Measurements from ENCODE around the gene KPNB1. TPM values are rescaled to one million over a fixed set of nuclear protein-coding genes. Genes with fewer than 3 reads are reported as not detected.
A peak's percentile ranks its signal among the peaks of the same experiment; 100 is the strongest.

Gene KPNB1
- total and polyA plus RNA-seq, 2 of the 8 experiments (the other 6 are each of a cell fraction or from before 2014, with no cell fraction given), result 171 to 625 TPM

DNA sequence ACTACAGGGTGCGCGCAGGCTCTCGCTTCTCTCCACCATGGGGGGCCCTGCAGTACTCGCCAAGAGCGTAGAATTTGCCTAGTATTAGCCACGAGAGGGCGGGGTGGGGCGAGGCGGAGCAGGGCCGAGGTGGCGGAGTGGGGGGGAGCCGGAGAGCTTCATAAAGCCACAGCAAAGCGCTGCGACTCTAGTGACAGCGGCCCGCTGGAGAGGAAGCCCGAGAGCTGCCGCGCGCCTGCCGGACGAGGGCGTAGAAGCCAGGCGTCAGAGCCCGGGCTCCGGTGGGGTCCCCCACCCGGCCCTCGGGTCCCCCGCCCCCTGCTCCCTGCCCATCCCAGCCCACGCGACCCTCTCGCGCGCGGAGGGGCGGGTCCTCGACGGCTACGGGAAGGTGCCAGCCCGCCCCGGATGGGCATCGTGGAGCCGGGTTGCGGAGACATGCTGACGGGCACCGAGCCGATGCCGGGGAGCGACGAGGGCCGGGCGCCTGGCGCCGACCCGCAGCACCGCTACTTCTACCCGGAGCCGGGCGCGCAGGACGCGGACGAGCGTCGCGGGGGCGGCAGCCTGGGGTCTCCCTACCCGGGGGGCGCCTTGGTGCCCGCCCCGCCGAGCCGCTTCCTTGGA lies 83.4 kb downstream of the KPNB1 start, which contains the start of gene TBX21:
TBX21 (plus strand) TSS at position 190 of the 627 bp plus-strand sequence; CDS start at position 409, 219 bp downstream.
- Histone ChIP-seq H3K4me3 (ENCODE audit: extremely low read depth in 1 of 4, insufficient read depth in 2 of 4, low read depth in 3 of 4, low read length in 4 of 4) (peak within 1 kb of the TSS; percentile 28 to 57 (median 40)), H4K91ac (replicated peaks; ENCODE audit: insufficient read length, low read length) (no peak within 1 kb of the TSS), H3K79me1 (ENCODE audit: low read depth, low read length) (no peaks in the 10 kb centered on the region), H3K9me3 (ENCODE audit: insufficient read depth in 2 of 2, low read depth in 1 of 2, low read length in 1 of 2) (no peaks in the 10 kb centered on the region), H3K23ac (ENCODE audit: insufficient read length) (peak within 1 kb of the TSS; percentile 97), H3K27me3 (replicated peaks in 1 of 4; ENCODE audit: control insufficient read depth in 3 of 4, extremely low read depth in 1 of 4, insufficient read depth in 3 of 4, low read length in 3 of 4) (peaks cover 28 to 58% (median 50%) of the 10 kb centered on the region in 4 experiments), H2AK5ac (ENCODE audit: low read depth, low read length) (no peak within 1 kb of the TSS), H3K56ac (replicated peaks; ENCODE audit: insufficient read length, low read depth, low read length) (peak within 1 kb of the TSS; percentile 46), H2BK120ac (replicated peaks; ENCODE audit: low read depth, low read length) (no peak within 1 kb of the TSS), H2BK5ac (ENCODE audit: low read depth, low read length) (no peak within 1 kb of the TSS), H3K18ac (ENCODE audit: extremely low read depth, low read length) (no peak within 1 kb of the TSS), H4K5ac (ENCODE audit: insufficient read length, low read depth, low read length) (no peak within 1 kb of the TSS), H3K14ac (ENCODE audit: insufficient read length) (no peak within 1 kb of the TSS), H2BK15ac (ENCODE audit: low read length) (no peak within 1 kb of the TSS), H3K4me1 (replicated peaks in 1 of 4; ENCODE audit: control insufficient read depth in 3 of 4, insufficient read depth in 4 of 4, low read length in 3 of 4) (peaks cover 0 to 3% (median 1%) of the 10 kb centered on the region in 4 experiments; a peak in 2 of 7 replicates), H3K23me2 (ENCODE audit: low read depth, low read length) (peaks cover 9% of the 10 kb centered on the region), H4K20me1 (replicated peaks in 1 of 2; ENCODE audit: control insufficient read depth in 1 of 2, insufficient read depth in 2 of 2, low read length in 2 of 2) (peaks cover 0 to 2% of the 10 kb centered on the region in 2 experiments), H4K8ac (ENCODE audit: extremely low read depth, insufficient read depth, low read length) (no peak within 1 kb of the TSS; the same call in 1 of the 2 replicates), H3K27ac (ENCODE audit: low read depth, low read length) (no peak within 1 kb of the TSS), H3K79me2 (ENCODE audit: control insufficient read depth in 1 of 2, insufficient read depth in 2 of 2, low read length in 2 of 2) (no peaks in the 10 kb centered on the region), H3K9ac (replicated peaks in 1 of 4; ENCODE audit: extremely low read depth in 1 of 4, low read depth in 3 of 4, low read length in 3 of 4) (no peak within 1 kb of the TSS), H3K4ac (replicated peaks; ENCODE audit: insufficient read length, low read depth, low read length) (no peak within 1 kb of the TSS), H3K4me2 (ENCODE audit: insufficient read depth in 1 of 2, low read depth in 2 of 2, low read length in 2 of 2) (peak within 1 kb of the TSS; percentile 70 to 85), H2AFZ (ENCODE audit: low read length) (0 out of 2 replicates have a peak within 1 kb of the TSS, but pooled peaks have one; percentile 6), H3K36me3 (ENCODE audit: control insufficient read depth in 2 of 4, insufficient read depth in 4 of 4, low read length in 3 of 4) (peaks cover 0 to 4% (median 0%) of the 10 kb centered on the region in 4 experiments; a peak in 1 of 8 replicates), H2BK20ac (ENCODE audit: low read length) (no peak within 1 kb of the TSS), H2BK12ac (ENCODE audit: low read depth, low read length) (no peak within 1 kb of the TSS)
- ChIA-PET CTCF (ENCODE audit: partially characterized antibody) (interaction anchor here (0.7 to 24.7 kb wide), 13 partner anchors 9 to 97 kb away, joined by 3 to 441 read pairs (median 4); partner anchors contain the start of genes OSBPL7 and TBKBP1), POLR2A (ENCODE audit: partially characterized antibody) (interaction anchor here (0.8 to 2.2 kb wide), 3 partner anchors 14 to 44 kb away, joined by 3 to 8 read pairs (median 3); no protein-coding TSS in a partner anchor)
- WGBS, 2 experiments (ENCODE audit: extremely low coverage in 1 of 2, insufficient coverage in 1 of 2, insufficient read length in 1 of 2, insufficient replicate concordance in 2 of 2, low coverage in 1 of 2, low lambda C conversion rate in 2 of 2, missing lambda C conversion rate in 1 of 2), result 0% methylated on average over 3 of the region's 73 CpGs; no CpG with 5 or more reads in 1 of the 2 experiments
- FAIRE-seq, result no peak
- peak in 1 of 2 experiments; percentile 78 for DNase-seq (ENCODE audit: low read depth in 1 of 2, low spot score in 2 of 2)
- no peak for TF ChIP-seq SAP30 (IDR thresholded peaks at IDR 0.05; ENCODE audit: insufficient read depth, insufficient replicate concordance, low read length)
- 0 out of 2 replicates have a peak, but pooled peaks have one; percentile 11 for TF ChIP-seq PHF8 (conservative IDR thresholded peaks at IDR 0.05; ENCODE audit: low read depth, low read length)
- TF ChIP-seq TCF12 (IDR thresholded peaks at IDR 0.05; ENCODE audit: low read depth, low read length), result no peak
- peak in 1 of 2 experiments; percentile 20; a peak in 1 of 4 replicates for TF ChIP-seq RAD21 (IDR thresholded peaks at IDR 0.05 in 1 of 2, conservative IDR thresholded peaks at IDR 0.05 in 1 of 2; ENCODE audit: low read depth in 2 of 2, low read length in 2 of 2)
- TF ChIP-seq, protein P1, sequence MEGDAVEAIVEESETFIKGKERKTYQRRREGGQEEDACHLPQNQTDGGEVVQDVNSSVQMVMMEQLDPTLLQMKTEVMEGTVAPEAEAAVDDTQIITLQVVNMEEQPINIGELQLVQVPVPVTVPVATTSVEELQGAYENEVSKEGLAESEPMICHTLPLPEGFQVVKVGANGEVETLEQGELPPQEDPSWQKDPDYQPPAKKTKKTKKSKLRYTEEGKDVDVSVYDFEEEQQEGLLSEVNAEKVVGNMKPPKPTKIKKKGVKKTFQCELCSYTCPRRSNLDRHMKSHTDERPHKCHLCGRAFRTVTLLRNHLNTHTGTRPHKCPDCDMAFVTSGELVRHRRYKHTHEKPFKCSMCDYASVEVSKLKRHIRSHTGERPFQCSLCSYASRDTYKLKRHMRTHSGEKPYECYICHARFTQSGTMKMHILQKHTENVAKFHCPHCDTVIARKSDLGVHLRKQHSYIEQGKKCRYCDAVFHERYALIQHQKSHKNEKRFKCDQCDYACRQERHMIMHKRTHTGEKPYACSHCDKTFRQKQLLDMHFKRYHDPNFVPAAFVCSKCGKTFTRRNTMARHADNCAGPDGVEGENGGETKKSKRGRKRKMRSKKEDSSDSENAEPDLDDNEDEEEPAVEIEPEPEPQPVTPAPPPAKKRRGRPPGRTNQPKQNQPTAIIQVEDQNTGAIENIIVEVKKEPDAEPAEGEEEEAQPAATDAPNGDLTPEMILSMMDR (IDR thresholded peaks at IDR 0.05; ENCODE audit: control extremely low read depth in 1 of 3, insufficient read depth in 1 of 3, low read depth in 1 of 3, low read length in 3 of 3), result peak in 1 of 3 experiments; percentile 33; a peak in 2 of 4 replicates
- TF ChIP-seq, protein P2, sequence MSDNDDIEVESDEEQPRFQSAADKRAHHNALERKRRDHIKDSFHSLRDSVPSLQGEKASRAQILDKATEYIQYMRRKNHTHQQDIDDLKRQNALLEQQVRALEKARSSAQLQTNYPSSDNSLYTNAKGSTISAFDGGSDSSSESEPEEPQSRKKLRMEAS (IDR thresholded peaks at IDR 0.05), result peak; percentile 30
- TF ChIP-seq ASH2L (IDR thresholded peaks at IDR 0.05; ENCODE audit: low read length), result no peak
- TF ChIP-seq TBP (IDR thresholded peaks at IDR 0.05; ENCODE audit: low read depth, low read length), result no peak
